GM12892 (cell line): Measurements from ENCODE around the gene MARCHF9.

Source experiments
- DNase-seq: peaks from one replicate; pipeline ENCODE4 v3.0.0; 2011; ENCODE audit not compliant: insufficient read length
- FAIRE-seq: peaks from 2 replicates; lab custom pipeline; 2011; peaks lifted over from hg19 to GRCh38; lab: Jason Lieb, UNC
- POLR2A ChIP-seq: IDR thresholded peaks from 2 replicates; pipeline ENCODE4 v1.6.1; 2011; ENCODE audit warnings: low read depth, low read length, control low read depth
- POLR2AphosphoS5 ChIP-seq: IDR thresholded peaks from 2 replicates; pipeline ENCODE4 v1.6.1; 2011; ENCODE audit warnings: low read depth, low read length, control low read depth
- TAF1 ChIP-seq: IDR thresholded peaks from 2 replicates; pipeline ENCODE4 v1.6.1; 2011; ENCODE audit warnings: low read depth, mild to moderate bottlenecking, control low read depth, low read length, borderline replicate concordance

MARCHF9 gene

GRCh38 chr12:57779736-57780135, 24.8 kb downstream of the MARCHF9 start:
- FAIRE-seq (no peak), DNase-seq (no peak)
- no peak for TF ChIP-seq POLR2AphosphoS5
- TF ChIP-seq POLR2A: no peak
- no peak for TF ChIP-seq TAF1

- no peak for TF ChIP-seq POLR2A
- TF ChIP-seq TAF1: no peak
- no peak for TF ChIP-seq POLR2AphosphoS5
- FAIRE-seq (no peak), DNase-seq (no peak)
Measured at GRCh38 chr12:57780284-57780897, 25.5 kb downstream of the MARCHF9 start.

- no peak for FAIRE-seq
- TF ChIP-seq POLR2A: no peak
- TF ChIP-seq POLR2AphosphoS5: no peak
- no peak for TF ChIP-seq TAF1
- no peak for DNase-seq
Measured at GRCh38 chr12:57781244-57781643, 26.3 kb downstream of the MARCHF9 start.

- FAIRE-seq: no peak
- DNase-seq: no peak
- TF ChIP-seq POLR2AphosphoS5 (no peak), TAF1 (no peak), POLR2A (no peak)
Measured at GRCh38 chr12:57781801-57782200, 26.9 kb downstream of the MARCHF9 start.

- FAIRE-seq: no peak
- TF ChIP-seq POLR2AphosphoS5: no peak
- no peak for DNase-seq
Measured at GRCh38 chr12:57782243-57782607, 27.3 kb downstream of the MARCHF9 start.

- TF ChIP-seq TAF1 (peak; percentile 66; the same call in 1 of the 2 replicates), POLR2A (peak; percentile 92), POLR2AphosphoS5 (peak; percentile 94)
- peak; percentile 97 for FAIRE-seq
- peak; percentile 66 for DNase-seq
Measured at GRCh38 chr12:57782608-57783465, 27.9 kb downstream of the MARCHF9 start, which contains the start of gene TSFM. Gene TSFM, plus strand, starts transcription at chr12:57782787. Its CDS starts 15 bp downstream, at chr12:57782802.

- TF ChIP-seq POLR2AphosphoS5 (no peak), TAF1 (no peak), POLR2A (no peak)
- DNase-seq (no peak), FAIRE-seq (no peak)
Measured at GRCh38 chr12:57783466-57783801, 28.5 kb downstream of the MARCHF9 start.

GRCh38 chr12:57783861-57784260, 29.0 kb downstream of the MARCHF9 start:
- no peak for FAIRE-seq
- no peak for DNase-seq
- TF ChIP-seq POLR2A: no peak
- no peak for TF ChIP-seq TAF1
- TF ChIP-seq POLR2AphosphoS5: no peak

GRCh38 chr12:57793920-57794319, 39.0 kb downstream of the MARCHF9 start:
- FAIRE-seq: no peak
- no peak for DNase-seq
- TF ChIP-seq TAF1 (no peak), POLR2AphosphoS5 (no peak), POLR2A (no peak)

- no peak for TF ChIP-seq TAF1
- no peak for TF ChIP-seq POLR2AphosphoS5
- no peak for TF ChIP-seq POLR2A
- DNase-seq (no peak), FAIRE-seq (no peak)
Measured at GRCh38 chr12:57795354-57795753, 40.5 kb downstream of the MARCHF9 start.

- FAIRE-seq (no peak), DNase-seq (no peak)
- TF ChIP-seq POLR2AphosphoS5: no peak
- no peak for TF ChIP-seq TAF1
- no peak for TF ChIP-seq POLR2A
Measured at GRCh38 chr12:57796996-57797395, 42.1 kb downstream of the MARCHF9 start.

- no peak for DNase-seq
- TF ChIP-seq POLR2AphosphoS5 (no peak), TAF1 (no peak), POLR2A (no peak)
- FAIRE-seq: no peak
Measured at GRCh38 chr12:57797933-57798332, 43.0 kb downstream of the MARCHF9 start.
